Thoracic aorta (tissue), 2 donors: Measurements from ENCODE around the gene MLIP. TPM values are rescaled to one million over a fixed set of nuclear protein-coding genes. Genes with fewer than 3 reads are reported as not detected.
A peak's percentile ranks its signal among the peaks of the same experiment; 100 is the strongest.
"Not testable (repeated sequence)": the region's sequence is repeated elsewhere in the genome, so short reads cannot be mapped to it uniquely, and the experiment has no call there.

Experiments
- ATAC-seq: fragments of 150-250 bp; one replicate; pipeline ENCODE4 v1.8.0; 2017; ENCODE audit warnings: low read depth; ENCODE audit not compliant: insufficient number of reproducible peaks, low FRiP score
- DNase-seq: peaks from one replicate; pipeline ENCODE4 v3.0.0-alpha.2; 2020; ENCODE audit warnings: low spot score
- H3K27ac ChIP-seq, 2 donors: fragments of 200-600 bp; sonication (generic); 1 replicate in 1 of 2; 2 replicates in 1 of 2; pipeline ENCODE4 v1.5.1; 2016; ENCODE audit warnings: mild to moderate bottlenecking in 2 of 2, moderate library complexity in 2 of 2
- H3K27me3 ChIP-seq: fragments of 200-600 bp; sonication (generic); replicated peaks from 2 replicates; pipeline ENCODE4 v1.6.0; 2016; ENCODE audit warnings: mild to moderate bottlenecking; ENCODE audit not compliant: insufficient read depth
- H3K36me3 ChIP-seq: fragments of 200-600 bp; sonication (generic); one replicate; pipeline ENCODE4 v1.5.1; 2016
- H3K4me1 ChIP-seq, 2 donors: fragments of 200-600 bp; sonication (generic); 1 replicate in 1 of 2; 2 replicates in 1 of 2; pipeline versions ENCODE4 v1.5.1 to v1.6.0; 2016; ENCODE audit warnings: low read depth in 2 of 2, mild to moderate bottlenecking in 1 of 2; ENCODE audit not compliant: control insufficient read depth in 1 of 2
- H3K4me3 ChIP-seq: fragments of 200-600 bp; sonication (generic); 2 replicates; pipeline ENCODE4 v1.5.1; 2016; ENCODE audit warnings: mild to moderate bottlenecking
- H3K9me3 ChIP-seq: fragments of 200-600 bp; sonication (generic); 2 replicates; pipeline ENCODE4 v1.5.1; 2016
- total RNA-seq, 2 donors: library from RNA; depleted of rRNA; stranded (reverse); fragments of >200 nt; gene quantifications; one replicate each; pipeline versions ENCODE4 v1.1.0 to v1.2.3, GENCODE V29; 2016
- TF ChIP-seq, protein P1 (sequence below): fragments of 200-600 bp; sonication (generic); IDR thresholded peaks from one replicate; pipeline ENCODE4 v1.5.1; 2019; ENCODE audit warnings: antibody characterized with exemption

MLIP gene
- total RNA-seq, 2 donors from 2014 or later = 1.8 TPM; not detected in 1

DNA sequence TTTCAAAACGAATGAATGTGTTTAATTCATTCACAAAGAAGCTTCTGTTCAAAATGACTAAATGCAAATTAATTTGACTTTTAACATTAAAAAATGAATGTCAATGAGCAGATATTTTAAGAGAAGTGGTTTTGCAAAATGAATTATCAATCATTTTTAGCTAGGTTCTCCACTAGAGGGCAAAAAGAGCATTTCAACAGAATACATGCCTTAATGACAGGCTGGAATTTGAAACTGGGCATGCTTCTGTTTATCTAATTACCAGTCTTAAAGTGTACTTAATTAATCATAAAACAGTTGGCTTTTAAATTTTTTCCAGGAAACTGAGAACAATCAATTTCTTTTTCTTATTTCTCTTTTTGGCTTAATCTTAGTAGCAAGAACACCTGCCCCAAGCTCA lies 133.2 kb downstream of the MLIP start:
- Histone ChIP-seq H3K27ac (no peak overlapping the region), H3K36me3 (no peaks in the 10 kb centered on the region), H3K9me3 (no peaks in the 10 kb centered on the region), H3K4me1 (peaks cover 0 to 4% of the 10 kb centered on the region in 2 donors), H3K27me3 (no peaks in the 10 kb centered on the region), H3K4me3 (no peak overlapping the region)
- ATAC-seq (no peak), DNase-seq (no peak)
- TF ChIP-seq, protein P1, sequence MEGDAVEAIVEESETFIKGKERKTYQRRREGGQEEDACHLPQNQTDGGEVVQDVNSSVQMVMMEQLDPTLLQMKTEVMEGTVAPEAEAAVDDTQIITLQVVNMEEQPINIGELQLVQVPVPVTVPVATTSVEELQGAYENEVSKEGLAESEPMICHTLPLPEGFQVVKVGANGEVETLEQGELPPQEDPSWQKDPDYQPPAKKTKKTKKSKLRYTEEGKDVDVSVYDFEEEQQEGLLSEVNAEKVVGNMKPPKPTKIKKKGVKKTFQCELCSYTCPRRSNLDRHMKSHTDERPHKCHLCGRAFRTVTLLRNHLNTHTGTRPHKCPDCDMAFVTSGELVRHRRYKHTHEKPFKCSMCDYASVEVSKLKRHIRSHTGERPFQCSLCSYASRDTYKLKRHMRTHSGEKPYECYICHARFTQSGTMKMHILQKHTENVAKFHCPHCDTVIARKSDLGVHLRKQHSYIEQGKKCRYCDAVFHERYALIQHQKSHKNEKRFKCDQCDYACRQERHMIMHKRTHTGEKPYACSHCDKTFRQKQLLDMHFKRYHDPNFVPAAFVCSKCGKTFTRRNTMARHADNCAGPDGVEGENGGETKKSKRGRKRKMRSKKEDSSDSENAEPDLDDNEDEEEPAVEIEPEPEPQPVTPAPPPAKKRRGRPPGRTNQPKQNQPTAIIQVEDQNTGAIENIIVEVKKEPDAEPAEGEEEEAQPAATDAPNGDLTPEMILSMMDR = peak; percentile 47

DNA sequence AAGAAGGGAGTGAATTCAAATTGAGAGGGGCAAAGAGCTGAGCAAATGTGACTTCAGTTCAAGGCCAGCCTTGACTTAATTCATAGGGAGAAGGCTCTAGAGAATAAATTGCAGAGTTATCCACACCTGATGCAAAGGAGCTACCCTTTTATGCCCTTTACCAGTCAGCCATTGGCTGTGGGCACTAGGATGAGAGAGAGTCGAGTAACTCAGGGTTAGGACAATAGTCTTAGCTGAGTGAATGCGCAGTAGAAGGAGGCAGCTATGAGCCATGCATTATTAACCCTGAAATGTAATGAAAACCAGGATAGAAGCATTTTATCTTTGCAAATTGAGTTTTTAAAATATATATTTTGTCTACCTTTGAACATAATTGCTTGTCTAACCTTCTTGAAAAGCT lies 134.0 kb downstream of the MLIP start:
- H3K36me3 ChIP-seq = no peaks in the 10 kb centered on the region
- H3K27me3 ChIP-seq = no peaks in the 10 kb centered on the region
- H3K4me3 ChIP-seq = no peak overlapping the region
- no peaks in the 10 kb centered on the region for H3K9me3 ChIP-seq
- TF ChIP-seq, protein P1 = no peak
- H3K27ac ChIP-seq = no peak overlapping the region
- peaks cover 0 to 4% of the 10 kb centered on the region in 2 donors for H3K4me1 ChIP-seq
- no peak for DNase-seq
- no peak for ATAC-seq

DNA sequence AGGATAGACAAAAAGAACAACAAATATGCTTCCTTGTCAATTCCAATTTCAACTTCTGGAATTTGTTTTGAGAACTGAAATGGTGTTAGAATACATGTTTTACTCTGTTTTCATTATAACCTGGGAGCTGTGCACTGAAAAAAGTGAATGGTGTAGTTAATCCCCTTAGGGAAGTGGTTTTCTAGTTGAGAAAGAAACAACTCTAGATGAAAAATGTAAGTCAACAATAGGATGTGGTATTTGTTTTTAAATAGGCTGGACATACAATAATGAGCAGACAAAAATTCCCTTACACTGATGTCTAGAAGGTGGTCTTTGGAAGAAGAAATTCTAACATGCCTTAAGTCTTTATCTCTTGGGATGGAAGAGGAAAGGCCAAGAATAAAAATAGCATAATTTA lies 137.1 kb downstream of the MLIP start:
- TF ChIP-seq, protein P1 = no peak
- Histone ChIP-seq H3K4me1 (no peaks in the 10 kb centered on the region), H3K27ac (no peak overlapping the region), H3K36me3 (no peaks in the 10 kb centered on the region), H3K27me3 (no peaks in the 10 kb centered on the region), H3K9me3 (no peaks in the 10 kb centered on the region), H3K4me3 (no peak overlapping the region)
- ATAC-seq (no peak), DNase-seq (no peak)

DNA sequence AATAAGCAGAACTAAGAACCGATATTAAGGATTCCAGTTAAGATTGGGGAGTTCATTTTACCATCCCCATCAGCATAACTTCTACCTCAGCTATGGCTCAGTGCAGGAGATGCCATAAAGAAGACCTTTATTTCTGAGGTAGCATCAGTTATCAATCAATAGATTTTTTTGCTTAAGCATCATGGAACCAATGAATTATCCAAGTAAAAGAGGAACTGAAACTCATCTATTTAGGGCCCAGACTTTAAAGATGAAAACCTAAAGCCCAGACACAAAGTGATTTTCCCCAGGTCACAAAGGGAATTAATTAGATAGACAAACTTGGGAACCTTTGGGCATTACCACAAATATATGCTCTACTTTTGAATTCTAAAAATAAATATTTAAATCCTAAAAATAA lies 137.8 kb downstream of the MLIP start:
- H3K4me1 ChIP-seq = no peaks in the 10 kb centered on the region
- H3K36me3 ChIP-seq = no peaks in the 10 kb centered on the region
- H3K4me3 ChIP-seq = no peak overlapping the region
- TF ChIP-seq, protein P1 = no peak
- H3K27ac ChIP-seq = no peak overlapping the region
- H3K27me3 ChIP-seq = no peaks in the 10 kb centered on the region
- DNase-seq (no peak), ATAC-seq (no peak)
- H3K9me3 ChIP-seq = no peaks in the 10 kb centered on the region

DNA sequence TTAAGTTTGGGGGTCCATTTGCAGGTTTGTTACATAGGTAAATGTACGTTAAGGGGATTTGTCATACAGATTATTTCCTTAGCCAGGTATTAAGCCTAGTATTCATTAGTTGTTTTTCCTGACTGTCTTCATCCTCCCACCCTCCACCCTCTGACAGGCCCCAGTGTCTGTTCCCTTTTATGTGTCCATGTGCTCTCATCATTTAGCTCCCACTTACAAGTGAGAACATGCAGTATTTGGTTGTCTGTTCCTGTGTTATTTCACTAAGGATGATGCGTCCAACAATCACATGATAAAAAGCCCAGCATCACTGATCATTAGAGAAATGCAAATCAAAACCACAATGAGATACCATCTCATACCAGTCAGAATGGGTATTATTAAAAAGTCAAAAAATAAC lies 138.6 kb downstream of the MLIP start:
- not testable (repeated sequence) for H3K4me1 ChIP-seq, H3K36me3 ChIP-seq, DNase-seq, H3K27ac ChIP-seq, H3K9me3 ChIP-seq, H3K27me3 ChIP-seq, ATAC-seq, H3K4me3 ChIP-seq

DNA sequence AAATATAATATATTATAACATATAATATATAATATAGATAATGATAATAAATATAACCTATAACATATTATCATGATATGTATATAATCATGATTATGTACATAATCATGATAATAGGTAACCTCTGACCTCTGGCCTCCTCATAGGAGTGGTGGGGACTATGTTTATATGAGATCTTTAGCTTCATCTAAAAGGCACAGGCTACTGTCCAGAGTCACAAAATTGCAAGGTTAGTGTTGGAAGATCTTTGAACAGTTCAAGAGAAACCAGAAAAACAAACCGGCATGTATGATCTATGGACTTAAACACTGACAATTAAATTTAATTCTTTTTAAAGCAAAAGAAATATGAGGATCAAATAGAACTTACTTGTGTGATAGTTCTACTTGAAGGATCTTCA lies 141.3 kb downstream of the MLIP start:
- H3K36me3 ChIP-seq = no peaks in the 10 kb centered on the region
- no peak for ATAC-seq

More for the DNA sequence above, 141.3 kb downstream of the MLIP start:
- no peaks in the 10 kb centered on the region for H3K27me3 ChIP-seq
- DNase-seq = no peak
- H3K27ac ChIP-seq = no peak overlapping the region
- no peaks in the 10 kb centered on the region for H3K9me3 ChIP-seq
- peaks cover 9 to 16% of the 10 kb centered on the region in 2 donors for H3K4me1 ChIP-seq
- TF ChIP-seq, protein P1 = no peak
- no peak overlapping the region for H3K4me3 ChIP-seq
